GM12878 (cell line): ENCODE data around the gene DYNC1LI1. TPM values are rescaled to one million over a fixed set of nuclear protein-coding genes. Genes with fewer than 3 reads are reported as not detected.

ENCODE experiments used
- ATAC-seq: fragments of 200-7000 bp; cut with Tn5 transposase; 3 replicates; pipeline ENCODE4 v1.9.1; 2020; ENCODE audit warnings: mild to moderate bottlenecking, moderate library complexity
- BruUV-seq: library from RNA; stranded (reverse); fragments of 400-500 nt; replicated peaks from 2 replicates; lab custom pipeline; 2021; lab: Mats Ljungman, UMichigan
- CTCF ChIA-PET: fragments of 300-600 bp; sonication (Branson Sonifier 250); formaldehyde crosslinking; extraction: SDS; loops from one replicate; lab custom pipeline; 2021; ENCODE audit warnings: inconsistent platforms; lab: Yijun Ruan, JAX
- POLR2A ChIA-PET: fragments of 350-600 bp; formaldehyde crosslinking; extraction: SDS; loops from one replicate; lab custom pipeline; 2021; ENCODE audit warnings: inconsistent platforms; lab: Charles Lee
- RAD21 ChIA-PET: fragments of 300-600 bp; sonication (Branson Sonifier 250); formaldehyde crosslinking; loops from one replicate; lab custom pipeline; 2023; ENCODE audit warnings: antibody characterized with exemption; ENCODE audit not compliant: unreplicated experiment; lab: Charles Lee
- SMC1A ChIA-PET: fragments of 300-600 bp; sonication (Branson Sonifier 250); formaldehyde crosslinking; loops from one replicate; lab custom pipeline; 2023; ENCODE audit not compliant: unreplicated experiment, uncharacterized antibody; lab: Charles Lee
- DNase-seq: peaks from one replicate; pipeline ENCODE4 v3.0.0-alpha.2; 2011; ENCODE audit warnings: low read depth, low spot score
- FAIRE-seq: peaks from 3 replicates; lab custom pipeline; 2011; peaks lifted over from hg19 to GRCh38; lab: Jason Lieb, UNC
- H2AFZ ChIP-seq: 2 replicates; pipeline ENCODE4 v1.6.0; 2011; ENCODE audit warnings: low read depth, low read length, control low read depth; ENCODE audit not compliant: control insufficient read depth
- H3K27ac ChIP-seq: 2 replicates; pipeline ENCODE4 v1.5.1; 2011; ENCODE audit warnings: control low read depth; ENCODE audit not compliant: control insufficient read depth, insufficient read depth
- H3K27me3 ChIP-seq, 2 experiments: replicated peaks in 1 of 2; 2 replicates each; pipeline versions ENCODE4 v1.6.0 to v1.6.1; 2011; ENCODE audit warnings: low read length in 1 of 2; ENCODE audit not compliant: control insufficient read depth in 2 of 2, insufficient read depth in 2 of 2
- H3K36me3 ChIP-seq, 2 experiments: 2 replicates each; pipeline ENCODE4 v1.5.1; 2011; ENCODE audit warnings: low read length in 1 of 2; ENCODE audit not compliant: control insufficient read depth in 2 of 2, insufficient read depth in 2 of 2
- H3K4me1 ChIP-seq: 2 replicates; pipeline ENCODE4 v1.6.1; 2011; ENCODE audit warnings: mild to moderate bottlenecking, low read length, moderate library complexity, mixed read lengths; ENCODE audit not compliant: control insufficient read depth, insufficient read depth
- H3K4me2 ChIP-seq: 2 replicates; pipeline ENCODE4 v1.6.0; 2011; ENCODE audit warnings: control low read depth; ENCODE audit not compliant: control insufficient read depth, insufficient read depth
- H3K4me3 ChIP-seq: fragments of 200-600 bp; sonication (generic); 2 replicates; pipeline ENCODE4 v1.5.1; 2016
- H3K79me2 ChIP-seq: 2 replicates; pipeline ENCODE4 v1.6.0; 2011; ENCODE audit warnings: low read length; ENCODE audit not compliant: control insufficient read depth, insufficient read depth
- H3K9ac ChIP-seq: 2 replicates; pipeline ENCODE4 v1.8.0; 2011; ENCODE audit warnings: low read length, control low read depth, mixed read lengths; ENCODE audit not compliant: control insufficient read depth, insufficient read depth
- H3K9me3 ChIP-seq: replicated peaks from 3 replicates; pipeline ENCODE4 v1.5.1; 2011; ENCODE audit warnings: mild to moderate bottlenecking, low read length; ENCODE audit not compliant: control insufficient read depth, insufficient read depth
- H4K20me1 ChIP-seq: 2 replicates; pipeline ENCODE4 v1.6.0; 2011; ENCODE audit not compliant: control insufficient read depth, insufficient read depth
- BMI1 ChIP-seq: fragments of 450-650 bp; IDR thresholded peaks from 2 replicates; pipeline ENCODE4 v1.6.1; 2016; ENCODE audit warnings: mild to moderate bottlenecking, moderate library complexity, borderline replicate concordance
- EED ChIP-seq: sonication (generic); IDR thresholded peaks from 2 replicates; pipeline ENCODE4 v1.6.1; 2016; ENCODE audit warnings: antibody characterized with exemption, low read depth
- SMARCA5 ChIP-seq: fragments of 450-650 bp; IDR thresholded peaks from 2 replicates; pipeline ENCODE4 v1.6.1; 2017; ENCODE audit warnings: mild to moderate bottlenecking
- SMC3 ChIP-seq: IDR thresholded peaks from 2 replicates; pipeline ENCODE4 v1.6.1; 2011; ENCODE audit warnings: low read length, improper control_type of control experiment, borderline replicate concordance
- SUPT20H ChIP-seq: IDR thresholded peaks from 2 replicates; pipeline ENCODE4 v1.6.1; 2011; ENCODE audit warnings: low read depth, mild to moderate bottlenecking, low read length, moderate library complexity, borderline replicate concordance; ENCODE audit not compliant: control insufficient read depth
- TBL1XR1 ChIP-seq: IDR thresholded peaks from 2 replicates; pipeline ENCODE4 v1.6.1; 2012; ENCODE audit warnings: low read depth, low read length, improper control_type of control experiment
- TCF3 ChIP-seq: IDR thresholded peaks from 2 replicates; pipeline ENCODE4 v1.6.1; 2012; ENCODE audit warnings: low read depth, mild to moderate bottlenecking, low read length, borderline replicate concordance; ENCODE audit not compliant: insufficient read depth
- ZBED1 ChIP-seq: IDR thresholded peaks from 2 replicates; pipeline ENCODE4 v1.6.1; 2016; ENCODE audit warnings: borderline replicate concordance
- ZNF207 ChIP-seq: fragments of 450-650 bp; IDR thresholded peaks from 2 replicates; pipeline ENCODE4 v1.6.1; 2014; ENCODE audit warnings: antibody characterized with exemption, mild to moderate bottlenecking, borderline replicate concordance
- WGBS: methylation state at CpG from one replicate; pipeline ENCODE4 v1.1.6; 2016; ENCODE audit warnings: low lambda C conversion rate; ENCODE audit not compliant: insufficient replicate concordance, insufficient coverage; ENCODE audit errors: missing lambda C conversion rate; 5-methylcytosine and 5-hydroxymethylcytosine counted together
- in situ Hi-C: fragments of 300-500 bp; cut with MboI; formaldehyde crosslinking; loops from 9 replicates; pipeline ENCODE4 v1.14.3; 2018; ENCODE audit warnings: mixed read lengths
- intact Hi-C: fragments of 100-400 bp; cut with micrococcal nuclease; formaldehyde crosslinking; loops from one replicate; pipeline ENCODE4 v1.14.2; 2022; ENCODE audit not compliant: unreplicated experiment
- polyA plus RNA-seq, 11 experiments: library from polyadenylated mRNA; depleted of rRNA in 4 of 11; unstranded in 6 of 11; stranded (reverse) in 5 of 11; fragments of >200 nt; fragmentation: Nextera tagmentation in 4 of 11; fragmentation: Illumina TruSeq in 1 of 11; extraction: Ambion mirVana in 4 of 11; extraction: Trizol in 1 of 11; gene quantifications; 1 replicate in 1 of 11; 2 replicates in 10 of 11; pipeline versions ENCODE4 v1.2.1 to v1.2.3, GENCODE V29; 2011 to 2016; ENCODE audit warnings: inconsistent platforms in 2 of 11, missing spikeins in 2 of 11, low read depth in 1 of 11
- total RNA-seq, 4 experiments: library from RNA; depleted of rRNA in 3 of 4; stranded (reverse); fragments of >200 nt in 3 of 4; fragmentation: Illumina TruSeq in 1 of 4; extraction: Trizol in 1 of 4; gene quantifications; 2 replicates each; pipeline versions ENCODE4 v1.2.1 to v1.2.3, GENCODE V29; 2013 to 2021
- TF ChIP-seq, protein P1 (sequence below): fragments of 450-650 bp; IDR thresholded peaks from 2 replicates; pipeline ENCODE4 v1.6.1; 2016; ENCODE audit warnings: mild to moderate bottlenecking, moderate library complexity, borderline replicate concordance
- TF ChIP-seq, protein P2 (sequence below): IDR thresholded peaks from 2 replicates; pipeline ENCODE4 v1.6.1; 2011; ENCODE audit warnings: borderline replicate concordance, low read depth, mild to moderate bottlenecking, moderate library complexity, mixed read lengths, low read length; ENCODE audit not compliant: insufficient read depth; ENCODE audit errors: extremely low read length
- TF ChIP-seq, protein P3 (sequence below): fragments of 450-650 bp; IDR thresholded peaks from 2 replicates; pipeline ENCODE4 v1.6.1; 2018; ENCODE audit warnings: borderline replicate concordance, mild to moderate bottlenecking; ENCODE audit not compliant: partially characterized antibody
- TF ChIP-seq, protein P4 (sequence below): fragments of 450-650 bp; IDR thresholded peaks from 2 replicates; pipeline ENCODE4 v1.6.1; 2018; ENCODE audit warnings: mild to moderate bottlenecking, low read depth, moderate library complexity; ENCODE audit not compliant: partially characterized antibody

Gene DYNC1LI1
- total and polyA plus RNA-seq, 10 of the 15 experiments (the other 5 are each of a cell fraction or from before 2014, with no cell fraction given): 11.5 to 51.7 (median 32.0) TPM

DNA sequence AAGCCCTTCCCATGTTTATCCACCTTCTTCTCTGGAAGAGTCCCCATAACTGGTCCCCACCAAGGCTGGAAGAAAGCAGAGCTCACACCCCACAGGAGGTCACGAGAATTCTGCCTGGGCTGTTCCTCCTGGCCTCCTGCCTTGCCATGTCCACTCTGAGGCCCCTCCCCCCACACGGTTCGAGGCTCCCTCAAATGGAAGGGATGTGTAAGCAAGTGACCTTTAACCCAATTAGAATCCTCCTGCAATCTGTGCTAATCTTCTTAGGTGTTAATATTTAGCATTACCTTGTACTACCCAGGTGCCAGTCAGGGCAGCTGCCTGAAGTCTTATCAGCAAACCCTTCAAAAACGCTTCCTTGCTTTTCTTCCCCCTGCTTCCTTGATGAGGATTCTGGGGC lies 32.4 kb upstream of the DYNC1LI1 start:
- H3K79me2 ChIP-seq: no peaks in the 10 kb centered on the region
- ChIA-PET SMC1A (no interaction called here), RAD21 (no interaction called here), CTCF (no interaction called here), POLR2A (no interaction called here)
- no peaks in the 10 kb centered on the region for H3K4me1 ChIP-seq
- H3K27ac ChIP-seq: no peak overlapping the region
- no TSS peak for BruUV-seq
- H3K36me3 ChIP-seq: no peaks in the 10 kb centered on the region
- in situ Hi-C loops (no loop called here), intact Hi-C loops (no loop called here)
- no peak for DNase-seq
- H3K9ac ChIP-seq: no peak overlapping the region
- no peaks in the 10 kb centered on the region for H3K9me3 ChIP-seq
- FAIRE-seq: no peak
- no peak for ATAC-seq
- H3K4me2 ChIP-seq: no peak overlapping the region
- no peaks in the 10 kb centered on the region for H4K20me1 ChIP-seq
- H3K4me3 ChIP-seq: no peak overlapping the region
- no peak overlapping the region for H2AFZ ChIP-seq
- H3K27me3 ChIP-seq: peaks cover 0 to 2% of the 10 kb centered on the region in 2 experiments; a peak in 3 of 4 replicates
- WGBS: 9% methylated on average over 4 of the region's 4 CpGs
- TF ChIP-seq SMARCA5: no peak
- TF ChIP-seq, protein P1, sequence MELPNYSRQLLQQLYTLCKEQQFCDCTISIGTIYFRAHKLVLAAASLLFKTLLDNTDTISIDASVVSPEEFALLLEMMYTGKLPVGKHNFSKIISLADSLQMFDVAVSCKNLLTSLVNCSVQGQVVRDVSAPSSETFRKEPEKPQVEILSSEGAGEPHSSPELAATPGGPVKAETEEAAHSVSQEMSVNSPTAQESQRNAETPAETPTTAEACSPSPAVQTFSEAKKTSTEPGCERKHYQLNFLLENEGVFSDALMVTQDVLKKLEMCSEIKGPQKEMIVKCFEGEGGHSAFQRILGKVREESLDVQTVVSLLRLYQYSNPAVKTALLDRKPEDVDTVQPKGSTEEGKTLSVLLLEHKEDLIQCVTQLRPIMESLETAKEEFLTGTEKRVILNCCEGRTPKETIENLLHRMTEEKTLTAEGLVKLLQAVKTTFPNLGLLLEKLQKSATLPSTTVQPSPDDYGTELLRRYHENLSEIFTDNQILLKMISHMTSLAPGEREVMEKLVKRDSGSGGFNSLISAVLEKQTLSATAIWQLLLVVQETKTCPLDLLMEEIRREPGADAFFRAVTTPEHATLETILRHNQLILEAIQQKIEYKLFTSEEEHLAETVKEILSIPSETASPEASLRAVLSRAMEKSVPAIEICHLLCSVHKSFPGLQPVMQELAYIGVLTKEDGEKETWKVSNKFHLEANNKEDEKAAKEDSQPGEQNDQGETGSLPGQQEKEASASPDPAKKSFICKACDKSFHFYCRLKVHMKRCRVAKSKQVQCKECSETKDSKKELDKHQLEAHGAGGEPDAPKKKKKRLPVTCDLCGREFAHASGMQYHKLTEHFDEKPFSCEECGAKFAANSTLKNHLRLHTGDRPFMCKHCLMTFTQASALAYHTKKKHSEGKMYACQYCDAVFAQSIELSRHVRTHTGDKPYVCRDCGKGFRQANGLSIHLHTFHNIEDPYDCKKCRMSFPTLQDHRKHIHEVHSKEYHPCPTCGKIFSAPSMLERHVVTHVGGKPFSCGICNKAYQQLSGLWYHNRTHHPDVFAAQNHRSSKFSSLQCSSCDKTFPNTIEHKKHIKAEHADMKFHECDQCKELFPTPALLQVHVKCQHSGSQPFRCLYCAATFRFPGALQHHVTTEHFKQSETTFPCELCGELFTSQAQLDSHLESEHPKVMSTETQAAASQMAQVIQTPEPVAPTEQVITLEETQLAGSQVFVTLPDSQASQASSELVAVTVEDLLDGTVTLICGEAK: no peak
- no peak for TF ChIP-seq ZBED1
- TF ChIP-seq, protein P2, sequence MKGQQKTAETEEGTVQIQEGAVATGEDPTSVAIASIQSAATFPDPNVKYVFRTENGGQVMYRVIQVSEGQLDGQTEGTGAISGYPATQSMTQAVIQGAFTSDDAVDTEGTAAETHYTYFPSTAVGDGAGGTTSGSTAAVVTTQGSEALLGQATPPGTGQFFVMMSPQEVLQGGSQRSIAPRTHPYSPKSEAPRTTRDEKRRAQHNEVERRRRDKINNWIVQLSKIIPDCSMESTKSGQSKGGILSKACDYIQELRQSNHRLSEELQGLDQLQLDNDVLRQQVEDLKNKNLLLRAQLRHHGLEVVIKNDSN: no peak
- no peak for TF ChIP-seq SMC3
- no peak for TF ChIP-seq ZNF207
- no peak for TF ChIP-seq TCF3
- TF ChIP-seq BMI1: no peak
- no peak for TF ChIP-seq TBL1XR1
- TF ChIP-seq, protein P3, sequence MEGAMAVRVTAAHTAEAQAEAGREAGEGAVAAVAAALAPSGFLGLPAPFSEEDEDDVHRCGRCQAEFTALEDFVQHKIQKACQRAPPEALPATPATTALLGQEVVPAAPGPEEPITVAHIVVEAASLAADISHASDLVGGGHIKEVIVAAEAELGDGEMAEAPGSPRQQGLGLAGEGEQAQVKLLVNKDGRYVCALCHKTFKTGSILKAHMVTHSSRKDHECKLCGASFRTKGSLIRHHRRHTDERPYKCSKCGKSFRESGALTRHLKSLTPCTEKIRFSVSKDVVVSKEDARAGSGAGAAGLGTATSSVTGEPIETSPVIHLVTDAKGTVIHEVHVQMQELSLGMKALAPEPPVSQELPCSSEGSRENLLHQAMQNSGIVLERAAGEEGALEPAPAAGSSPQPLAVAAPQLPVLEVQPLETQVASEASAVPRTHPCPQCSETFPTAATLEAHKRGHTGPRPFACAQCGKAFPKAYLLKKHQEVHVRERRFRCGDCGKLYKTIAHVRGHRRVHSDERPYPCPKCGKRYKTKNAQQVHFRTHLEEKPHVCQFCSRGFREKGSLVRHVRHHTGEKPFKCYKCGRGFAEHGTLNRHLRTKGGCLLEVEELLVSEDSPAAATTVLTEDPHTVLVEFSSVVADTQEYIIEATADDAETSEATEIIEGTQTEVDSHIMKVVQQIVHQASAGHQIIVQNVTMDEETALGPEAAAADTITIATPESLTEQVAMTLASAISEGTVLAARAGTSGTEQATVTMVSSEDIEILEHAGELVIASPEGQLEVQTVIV: no peak
- TF ChIP-seq SUPT20H: no peak
- TF ChIP-seq, protein P4, sequence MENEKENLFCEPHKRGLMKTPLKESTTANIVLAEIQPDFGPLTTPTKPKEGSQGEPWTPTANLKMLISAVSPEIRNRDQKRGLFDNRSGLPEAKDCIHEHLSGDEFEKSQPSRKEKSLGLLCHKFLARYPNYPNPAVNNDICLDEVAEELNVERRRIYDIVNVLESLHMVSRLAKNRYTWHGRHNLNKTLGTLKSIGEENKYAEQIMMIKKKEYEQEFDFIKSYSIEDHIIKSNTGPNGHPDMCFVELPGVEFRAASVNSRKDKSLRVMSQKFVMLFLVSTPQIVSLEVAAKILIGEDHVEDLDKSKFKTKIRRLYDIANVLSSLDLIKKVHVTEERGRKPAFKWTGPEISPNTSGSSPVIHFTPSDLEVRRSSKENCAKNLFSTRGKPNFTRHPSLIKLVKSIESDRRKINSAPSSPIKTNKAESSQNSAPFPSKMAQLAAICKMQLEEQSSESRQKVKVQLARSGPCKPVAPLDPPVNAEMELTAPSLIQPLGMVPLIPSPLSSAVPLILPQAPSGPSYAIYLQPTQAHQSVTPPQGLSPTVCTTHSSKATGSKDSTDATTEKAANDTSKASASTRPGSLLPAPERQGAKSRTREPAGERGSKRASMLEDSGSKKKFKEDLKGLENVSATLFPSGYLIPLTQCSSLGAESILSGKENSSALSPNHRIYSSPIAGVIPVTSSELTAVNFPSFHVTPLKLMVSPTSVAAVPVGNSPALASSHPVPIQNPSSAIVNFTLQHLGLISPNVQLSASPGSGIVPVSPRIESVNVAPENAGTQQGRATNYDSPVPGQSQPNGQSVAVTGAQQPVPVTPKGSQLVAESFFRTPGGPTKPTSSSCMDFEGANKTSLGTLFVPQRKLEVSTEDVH: no peak
- TF ChIP-seq EED: no peak
